Neural crest cell (in vitro differentiated cells): Measurements from ENCODE around the gene CNTNAP2. TPM values are rescaled to one million over a fixed set of nuclear protein-coding genes. Genes with fewer than 3 reads are reported as not detected.

Experiments
- DNase-seq: peaks from one replicate; pipeline ENCODE4 v3.0.0; 2021; ENCODE audit warnings: low read depth, mixed read lengths, low spot score
- H3K27ac Mint-ChIP-seq: one replicate; pipeline ENCODE4 v1.8.0; 2021; ENCODE audit warnings: mild to moderate bottlenecking, mixed read lengths; ENCODE audit not compliant: unreplicated experiment
- H3K27me3 Mint-ChIP-seq: 2 replicates; pipeline ENCODE4 v1.8.0; 2021; ENCODE audit warnings: low read depth, mild to moderate bottlenecking, mixed read lengths
- H3K36me3 Mint-ChIP-seq: 2 replicates; pipeline ENCODE4 v1.8.0; 2021; ENCODE audit warnings: low read depth, mild to moderate bottlenecking, mixed read lengths
- H3K4me1 Mint-ChIP-seq: 2 replicates; pipeline ENCODE4 v1.8.0; 2021; ENCODE audit warnings: mixed read lengths
- H3K4me3 Mint-ChIP-seq: one replicate; pipeline ENCODE4 v1.8.0; 2021; ENCODE audit warnings: mild to moderate bottlenecking, mixed read lengths
- H3K9me3 Mint-ChIP-seq: 2 replicates; pipeline ENCODE4 v1.8.0; 2021; ENCODE audit warnings: mixed read lengths
- CTCF ChIP-seq: fragments of 200-600 bp; sonication (generic); conservative IDR thresholded peaks from 2 replicates; pipeline ENCODE4 v1.5.0; 2021; ENCODE audit warnings: antibody characterized with exemption, mild to moderate bottlenecking
- total RNA-seq: library from RNA; stranded (reverse); gene quantifications from 2 replicates; pipeline ENCODE4 v1.2.1, GENCODE V29; 2021

CNTNAP2 gene
- total RNA-seq, 1 donor from 2014 or later, result 12.9 TPM

DNA sequence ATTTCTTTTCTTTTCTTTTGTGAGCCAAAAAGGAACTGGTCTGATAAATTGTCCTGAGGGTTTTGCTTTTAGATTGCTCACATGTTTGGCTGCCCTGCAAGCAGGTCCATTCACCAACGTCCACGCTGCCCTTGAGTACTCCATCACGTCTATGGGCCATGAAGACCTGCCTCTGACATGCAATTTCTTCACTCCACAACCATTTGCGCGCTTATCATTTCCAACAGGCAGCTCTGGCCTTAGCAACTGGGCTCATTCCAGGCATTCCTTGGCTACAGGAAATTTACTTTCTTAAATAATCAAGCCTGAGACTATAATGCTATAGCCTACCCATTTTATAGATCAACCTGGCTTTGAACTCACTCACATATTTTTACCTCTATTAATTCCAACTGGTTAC is 2065.7 kb downstream of the CNTNAP2 start:
- Mint-ChIP-seq H3K27ac (peak overlapping the region; percentile 27), H3K4me1 (peaks cover 4% of the 10 kb centered on the region), H3K27me3 (no peaks in the 10 kb centered on the region), H3K36me3 (no peaks in the 10 kb centered on the region), H3K4me3 (no peak overlapping the region), H3K9me3 (no peaks in the 10 kb centered on the region)
- no peak for TF ChIP-seq CTCF
- DNase-seq, result no peak

DNA sequence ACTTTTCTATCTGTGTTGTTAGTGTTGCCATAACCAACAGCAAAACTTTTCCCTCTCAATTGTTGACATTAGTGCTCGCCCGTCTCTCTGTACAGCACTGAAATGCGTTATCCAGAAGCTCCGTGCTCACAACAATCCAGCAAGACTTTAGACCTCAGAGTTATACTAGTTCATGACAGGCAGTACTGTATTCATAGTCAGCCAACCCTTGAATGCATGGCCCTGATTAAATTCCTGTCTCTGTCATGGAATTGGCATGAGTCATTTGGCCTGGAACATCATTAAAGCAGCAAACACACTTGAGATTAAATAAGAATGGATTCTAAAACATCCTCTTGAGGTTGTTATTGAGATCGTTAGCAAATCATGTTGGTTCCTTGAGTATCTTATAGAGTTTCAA is 2068.4 kb downstream of the CNTNAP2 start:
- H3K27me3 Mint-ChIP-seq, result no peaks in the 10 kb centered on the region
- no peaks in the 10 kb centered on the region for H3K9me3 Mint-ChIP-seq
- H3K36me3 Mint-ChIP-seq, result no peaks in the 10 kb centered on the region
- no peak for TF ChIP-seq CTCF
- DNase-seq, result no peak
- H3K4me3 Mint-ChIP-seq, result no peak overlapping the region
- peaks cover 4% of the 10 kb centered on the region for H3K4me1 Mint-ChIP-seq
- no peak overlapping the region for H3K27ac Mint-ChIP-seq

GRCh38 chr7:148187471-148187870 is 2070.9 kb downstream of the CNTNAP2 start:
- Mint-ChIP-seq H3K4me1 (peaks cover 4% of the 10 kb centered on the region), H3K9me3 (peaks cover 1% of the 10 kb centered on the region), H3K4me3 (no peak overlapping the region), H3K27ac (no peak overlapping the region), H3K27me3 (no peaks in the 10 kb centered on the region), H3K36me3 (no peaks in the 10 kb centered on the region)
- no peak for TF ChIP-seq CTCF
- no peak for DNase-seq

DNA sequence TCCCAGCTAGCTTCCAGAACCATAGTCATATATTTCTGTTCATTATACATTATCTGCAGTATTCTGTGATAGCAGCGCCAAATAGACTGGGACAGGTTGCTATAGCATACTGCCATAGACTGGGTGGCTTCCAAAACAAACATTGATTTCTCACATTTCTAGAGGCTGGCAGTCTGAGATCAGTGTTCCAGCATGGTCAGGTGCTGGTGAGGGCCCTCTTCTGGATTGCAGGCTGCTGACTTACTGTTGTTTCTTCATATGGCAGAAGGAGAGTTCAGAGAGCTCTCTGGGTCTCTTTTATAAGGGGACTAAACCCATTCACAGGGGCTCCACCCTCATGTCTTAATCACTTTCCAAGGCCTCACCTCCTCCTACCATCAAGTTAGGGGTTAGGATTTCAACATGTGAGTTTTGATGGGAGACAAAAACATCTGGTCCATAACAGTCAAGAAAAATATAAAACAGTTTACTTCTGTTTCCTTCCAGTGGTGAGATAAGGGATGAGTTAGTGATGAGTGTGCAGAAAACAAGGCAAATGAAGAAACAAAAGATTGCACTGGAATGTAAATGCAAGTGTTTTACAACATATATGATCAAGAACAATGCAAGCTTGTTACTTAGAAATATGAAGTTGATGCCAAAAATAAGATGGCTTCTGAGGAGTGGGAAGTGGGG is 2074.9 kb downstream of the CNTNAP2 start:
- no peaks in the 10 kb centered on the region for H3K27me3 Mint-ChIP-seq
- peaks cover 5% of the 10 kb centered on the region for H3K9me3 Mint-ChIP-seq
- H3K4me1 Mint-ChIP-seq, result no peaks in the 10 kb centered on the region
- TF ChIP-seq CTCF, result no peak
- DNase-seq, result no peak
- H3K27ac Mint-ChIP-seq, result no peak overlapping the region
- no peaks in the 10 kb centered on the region for H3K36me3 Mint-ChIP-seq
- H3K4me3 Mint-ChIP-seq, result no peak overlapping the region

DNA sequence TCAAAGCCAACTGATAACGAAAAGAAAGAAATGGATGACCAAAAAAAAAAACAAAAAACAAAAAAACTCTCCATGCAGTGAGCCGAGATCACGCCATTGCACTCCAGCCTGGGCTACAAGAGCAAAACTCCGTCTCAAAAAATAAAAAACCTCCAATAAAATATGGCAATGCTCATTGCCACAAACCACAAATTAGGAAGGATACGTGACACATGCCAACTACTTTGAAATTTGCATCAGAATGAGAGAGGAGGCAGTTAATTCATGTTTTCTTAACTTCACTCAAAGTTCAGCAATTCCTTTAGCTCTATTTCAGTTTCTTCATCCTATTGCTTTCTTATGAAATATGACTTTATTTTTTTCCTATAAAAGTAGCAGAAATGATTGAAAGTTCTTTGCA is 2075.9 kb downstream of the CNTNAP2 start:
- no peak overlapping the region for H3K27ac Mint-ChIP-seq
- H3K4me1 Mint-ChIP-seq, result no peaks in the 10 kb centered on the region
- no peaks in the 10 kb centered on the region for H3K36me3 Mint-ChIP-seq
- H3K27me3 Mint-ChIP-seq, result no peaks in the 10 kb centered on the region
- H3K4me3 Mint-ChIP-seq, result no peak overlapping the region
- no peak for TF ChIP-seq CTCF
- peaks cover 5% of the 10 kb centered on the region for H3K9me3 Mint-ChIP-seq
- no peak for DNase-seq
